Tibial nerve (tissue), 3 donors: ENCODE data around the gene VGLL3.

ENCODE experiments used
- CTCF ChIP-seq, 5 experiments: fragments of 200-600 bp in 3 of 5; fragments of 450-650 bp in 2 of 5; sonication (generic) in 3 of 5; IDR thresholded peaks; one replicate each; pipeline ENCODE4 v1.5.1; 2016 to 2019; ENCODE audit warnings: antibody characterized with exemption in 5 of 5, mild to moderate bottlenecking in 3 of 5, moderate library complexity in 2 of 5
- POLR2A ChIP-seq, 2 donors: fragments of 450-650 bp; IDR thresholded peaks; one replicate each; pipeline ENCODE4 v1.6.1; 2017; ENCODE audit warnings: antibody characterized with exemption in 2 of 2, mild to moderate bottlenecking in 2 of 2, moderate library complexity in 2 of 2

GRCh38 chr3:86937306-86937791 is 53.6 kb downstream of the VGLL3 start:
- TF ChIP-seq CTCF (IDR thresholded peaks at IDR 0.05) (no peak), POLR2A (IDR thresholded peaks at IDR 0.05) (no peak)
